NCI-H1417 treated with DMSO at 0.1 percent for 48 hours (cell line): ENCODE data around the gene ENTREP1.
"Not testable (repeated sequence)": the region's sequence is repeated elsewhere in the genome, so short reads cannot be mapped to it uniquely, and the experiment has no call there.

Experiments
- DNase-seq: peaks from one replicate; lab custom pipeline; 2025; lab: John Stamatoyannopoulos, UW

ENTREP1 gene

GRCh38 chr9:69364510-69365150 is 39.6 kb downstream of the ENTREP1 start:
- no peak for DNase-seq

- no peak for DNase-seq
Measured at GRCh38 chr9:69370430-69370829, 45.4 kb downstream of the ENTREP1 start.

DNA sequence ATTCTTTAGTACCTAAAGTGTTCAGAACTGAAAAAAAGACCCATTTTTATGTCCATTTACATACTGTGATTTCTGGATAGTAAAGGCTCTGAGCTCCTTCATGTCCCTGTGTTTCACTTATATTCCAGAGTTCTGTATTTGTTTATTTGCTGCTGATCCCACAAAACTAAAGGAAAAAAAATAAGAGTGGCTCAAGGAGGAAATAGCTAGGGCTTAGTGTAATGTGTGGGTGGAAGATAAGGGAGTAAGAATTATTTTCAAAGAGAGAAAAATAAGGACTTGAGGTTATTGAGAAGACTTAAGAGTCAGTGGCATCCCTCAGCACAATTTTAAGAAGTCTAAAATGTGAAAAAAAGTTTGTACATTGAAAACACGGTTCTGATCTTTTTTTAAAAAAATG is 46.0 kb downstream of the ENTREP1 start:
- no peak for DNase-seq

GRCh38 chr9:69376651-69377050 is 51.6 kb downstream of the ENTREP1 start:
- no peak for DNase-seq

GRCh38 chr9:69377291-69377690 is 52.3 kb downstream of the ENTREP1 start:
- DNase-seq = no peak

DNA sequence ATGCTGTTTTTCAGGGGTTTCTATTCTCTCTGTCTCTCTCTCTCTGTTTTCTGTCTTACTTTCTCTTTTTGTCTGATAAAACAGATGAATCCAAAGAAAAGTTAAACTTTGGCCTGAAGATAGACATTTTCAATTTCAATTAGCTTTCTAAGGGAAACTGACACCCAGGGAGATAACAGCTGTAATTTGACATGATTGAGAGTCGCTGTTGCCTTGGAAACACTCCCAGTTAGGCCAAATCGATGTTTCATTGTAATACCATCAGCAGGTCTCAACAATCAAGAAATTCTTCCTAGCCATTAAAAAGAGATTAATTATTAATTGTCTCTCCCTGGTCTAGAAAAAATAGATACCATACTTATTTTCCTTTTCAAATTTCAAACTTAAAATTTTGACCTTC is 53.0 kb downstream of the ENTREP1 start:
- DNase-seq = no peak

DNA sequence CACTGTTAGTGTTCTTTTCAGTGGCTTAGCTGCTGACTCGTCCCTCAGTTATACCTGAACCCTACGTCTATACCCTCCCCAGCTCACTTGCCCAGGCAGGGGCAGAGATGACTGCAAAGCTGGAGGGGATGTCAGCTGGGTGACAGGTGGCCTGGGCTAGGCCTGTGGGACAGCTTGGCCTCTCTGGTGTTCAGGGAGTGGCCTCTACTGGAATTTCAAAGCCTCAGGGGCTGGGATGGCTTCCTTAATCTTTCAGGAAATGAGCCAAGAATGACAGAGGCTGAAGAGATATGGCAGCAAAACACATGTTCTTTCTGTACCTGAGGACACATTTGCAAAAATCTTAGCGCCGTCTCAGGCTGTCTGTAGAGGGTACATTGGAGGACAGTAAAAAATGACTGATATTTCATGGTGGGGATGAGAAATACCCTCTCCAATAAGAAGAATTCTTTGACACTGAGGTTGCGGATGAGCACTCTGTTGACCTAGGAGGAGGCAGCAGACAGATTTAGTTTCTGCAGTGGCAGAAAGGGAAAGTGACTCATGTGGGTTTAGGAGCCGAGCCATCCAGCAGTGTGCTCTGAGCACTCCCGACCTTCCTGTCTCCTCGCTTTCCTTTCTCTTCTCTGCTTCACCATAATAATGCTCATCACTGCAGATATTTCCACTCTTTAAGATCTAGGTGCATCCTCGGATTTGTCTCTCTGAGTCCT is 54.4 kb downstream of the ENTREP1 start:
- no peak for DNase-seq

- no peak for DNase-seq
Measured at GRCh38 chr9:69380301-69380700, 55.3 kb downstream of the ENTREP1 start.

GRCh38 chr9:69380811-69381210 is 55.8 kb downstream of the ENTREP1 start:
- DNase-seq = no peak

- no peak for DNase-seq
Measured at GRCh38 chr9:69382135-69382534, 57.1 kb downstream of the ENTREP1 start.

DNA sequence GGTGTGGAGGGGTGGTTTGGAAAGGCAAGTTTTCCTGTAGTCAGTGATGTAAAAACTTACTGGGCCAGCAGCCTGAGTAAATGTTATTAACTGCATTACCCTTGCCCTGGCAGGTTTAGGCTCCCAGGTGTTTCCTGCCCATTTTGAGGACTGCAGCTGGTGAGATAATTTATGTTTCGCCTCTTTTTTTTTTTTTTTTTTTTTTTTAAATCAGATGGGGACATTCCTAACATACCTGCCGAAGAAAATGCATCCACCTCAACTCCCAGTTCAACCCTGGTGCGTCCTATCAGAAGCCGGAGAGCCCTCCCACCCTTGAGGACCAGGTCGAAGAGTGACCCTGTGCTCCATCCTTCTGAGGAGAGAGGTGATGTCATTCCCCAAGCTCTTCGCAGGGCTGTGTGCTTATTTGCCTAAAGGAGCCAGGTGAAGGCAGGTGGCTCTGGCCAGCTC is 60.6 kb downstream of the ENTREP1 start:
- DNase-seq = no peak

- no peak for DNase-seq
Measured at GRCh38 chr9:69386651-69387050, 61.6 kb downstream of the ENTREP1 start.

GRCh38 chr9:69388596-69388995 is 63.6 kb downstream of the ENTREP1 start:
- no peak for DNase-seq

DNA sequence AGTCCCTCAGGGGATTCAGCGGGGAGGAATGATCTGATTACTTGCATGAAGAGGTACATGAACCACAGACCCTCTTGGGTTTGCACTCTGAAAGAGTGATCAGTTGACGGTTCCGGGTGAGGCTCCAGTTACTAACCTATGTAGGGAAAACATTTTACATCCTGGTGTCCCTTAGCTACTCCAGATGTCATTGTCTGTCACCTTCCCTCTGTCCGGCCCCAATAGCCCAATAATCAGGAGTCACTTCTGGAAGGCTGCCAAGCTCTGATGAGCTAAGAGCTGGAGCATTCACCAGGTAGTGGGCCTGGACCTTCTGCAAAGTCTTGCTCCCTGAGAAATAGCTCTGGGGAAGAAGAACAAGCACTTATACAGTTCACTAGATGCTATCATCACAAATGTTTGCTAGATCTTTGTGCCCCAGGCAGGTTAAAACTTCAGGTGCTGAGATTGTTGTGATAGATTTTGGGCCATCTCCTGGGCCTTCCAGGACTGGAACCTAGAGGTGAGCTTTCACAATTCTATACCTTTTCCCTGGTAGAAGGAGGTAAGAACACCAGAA is 64.5 kb downstream of the ENTREP1 start:
- DNase-seq = no peak

- DNase-seq = no peak
Measured at GRCh38 chr9:69391487-69391886, 66.5 kb downstream of the ENTREP1 start.

DNA sequence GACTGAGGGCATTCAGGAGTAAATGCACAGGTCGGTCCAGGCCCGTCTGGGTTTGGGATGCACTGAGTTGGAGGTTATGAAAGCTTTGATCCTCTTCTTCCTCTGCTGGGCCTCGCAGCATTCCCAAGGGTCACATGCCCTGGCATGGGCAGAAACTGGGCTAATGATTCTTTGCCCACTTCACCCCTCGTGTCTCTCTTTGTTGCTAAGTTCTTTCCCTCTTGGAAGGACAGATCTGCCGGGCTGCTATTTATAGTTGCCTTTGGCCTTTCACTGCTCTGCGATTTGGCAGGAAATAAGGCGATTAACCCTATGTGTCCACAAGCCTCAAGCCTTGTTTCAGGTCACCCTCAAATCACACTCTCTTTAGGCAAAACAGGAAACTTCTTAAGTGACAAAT is 66.9 kb downstream of the ENTREP1 start:
- DNase-seq = no peak

GRCh38 chr9:69392826-69393225 is 67.8 kb downstream of the ENTREP1 start:
- DNase-seq = no peak

GRCh38 chr9:69393425-69393824 is 68.4 kb downstream of the ENTREP1 start:
- no peak for DNase-seq

DNA sequence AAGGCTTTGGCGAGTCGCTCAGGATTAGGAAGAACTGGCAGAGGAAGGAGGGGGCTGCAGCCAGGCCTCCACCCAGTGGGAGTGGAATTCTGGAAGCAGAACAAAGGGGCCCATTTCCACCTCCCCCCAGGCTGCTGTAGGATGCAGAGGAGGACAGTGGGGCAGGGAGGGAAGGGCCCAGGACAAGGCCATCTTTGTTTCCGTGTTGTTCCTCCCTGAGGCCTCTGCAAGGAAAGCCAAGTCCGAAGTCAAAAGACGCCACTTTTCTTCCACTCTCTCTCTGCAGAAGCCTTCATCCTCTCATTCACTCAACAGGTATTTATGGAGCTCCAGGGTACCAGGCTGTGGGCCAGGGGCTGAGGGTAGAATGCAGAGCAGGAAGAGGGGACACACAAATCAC is 70.7 kb downstream of the ENTREP1 start:
- DNase-seq = no peak

DNA sequence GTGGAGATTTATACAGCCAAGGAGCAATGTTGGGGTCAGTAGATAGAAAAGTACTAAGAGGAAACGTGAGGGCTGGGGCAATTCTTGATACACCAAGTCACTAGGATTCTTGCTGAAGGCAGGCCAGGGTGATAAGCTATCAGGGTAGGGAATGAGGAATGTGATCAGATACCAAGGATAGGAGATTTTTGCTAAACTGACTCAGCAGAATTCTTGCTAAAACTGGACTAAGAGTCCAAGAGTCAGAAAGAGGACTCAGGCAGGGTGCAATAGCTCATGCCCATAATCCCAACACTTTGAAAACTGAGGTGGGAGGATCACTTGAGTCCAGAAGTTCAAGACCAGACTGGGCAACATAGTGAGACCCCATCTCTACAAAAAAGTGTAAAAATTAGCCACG is 71.7 kb downstream of the ENTREP1 start:
- DNase-seq = no peak

GRCh38 chr9:69397384-69398214 is 72.6 kb downstream of the ENTREP1 start:
- no peak for DNase-seq

- DNase-seq = no peak
Measured at GRCh38 chr9:69400470-69400869, 75.5 kb downstream of the ENTREP1 start.

DNA sequence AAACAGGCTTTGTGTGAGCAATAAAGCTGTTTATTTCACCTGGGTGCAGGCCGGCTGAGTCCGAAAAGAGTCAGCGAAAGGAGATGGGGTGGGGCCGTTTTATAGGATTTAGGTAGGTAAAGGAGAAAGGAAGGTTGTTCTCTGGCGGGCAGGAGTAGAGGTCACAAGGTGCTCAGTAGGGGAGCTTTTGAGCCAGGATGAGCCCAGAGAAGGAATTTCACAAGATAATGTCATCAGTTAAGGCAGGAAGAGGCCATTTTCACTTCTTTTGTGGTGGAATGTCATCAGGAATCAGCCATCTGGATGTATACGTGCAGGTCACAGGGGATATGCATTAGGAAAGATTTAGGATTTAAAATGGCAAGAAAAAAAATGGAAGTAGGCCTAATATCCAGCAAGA is 84.9 kb downstream of the ENTREP1 start:
- not testable (repeated sequence) for DNase-seq
